Suppressor macrophage (primary cell): ENCODE data around the gene CEMP1.
"Not testable (repeated sequence)": the region's sequence is repeated elsewhere in the genome, so short reads cannot be mapped to it uniquely, and the experiment has no call there.

Experiments
- DNase-seq, 4 experiments: peaks; one replicate each; pipeline ENCODE4 v3.0.0-alpha.2; 2020 to 2022

Gene CEMP1

DNA sequence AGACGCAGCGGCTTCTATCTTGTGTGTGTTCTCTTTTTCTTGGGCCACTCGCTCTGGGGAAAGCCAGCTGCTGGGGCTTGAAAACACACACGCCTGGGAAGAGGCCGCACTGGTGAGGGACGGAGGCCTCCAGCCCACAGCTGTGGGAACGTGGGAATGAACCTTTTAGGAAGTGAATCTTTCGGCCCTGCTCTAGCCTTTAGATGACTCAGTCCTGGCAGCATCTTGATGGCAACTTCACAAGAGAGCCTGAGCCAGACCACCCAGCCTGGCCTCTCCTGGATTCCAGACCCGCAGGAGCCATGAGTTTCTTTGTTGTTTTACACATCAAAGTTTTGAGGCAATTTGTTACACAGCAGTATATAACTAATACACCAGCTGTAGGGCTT lies 4.4 kb upstream of the CEMP1 start:
- DNase-seq, result peak; percentile 93 to 97 (median 96)

DNA sequence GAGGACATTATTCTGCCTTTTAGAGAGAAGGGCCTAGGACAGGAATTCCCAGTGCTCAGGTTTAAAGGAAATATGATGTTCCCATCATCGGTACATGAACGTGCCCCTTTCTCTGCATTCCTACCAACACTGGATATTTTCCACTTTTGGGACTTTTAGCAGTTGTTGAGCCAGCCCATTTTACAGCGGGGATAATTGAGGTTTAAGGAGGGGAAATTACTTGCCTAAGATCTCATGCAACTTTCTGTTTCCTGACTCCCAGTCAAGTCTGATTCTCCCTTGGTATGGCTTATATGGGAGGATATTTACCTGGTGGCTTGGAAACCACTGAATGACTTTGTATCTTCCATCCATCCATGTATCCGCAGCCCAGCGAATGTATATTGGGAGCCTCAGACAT lies 3.1 kb upstream of the CEMP1 start:
- not testable (repeated sequence) for DNase-seq

GRCh38 chr16:2533912-2534311 lies 2.7 kb upstream of the CEMP1 start:
- no peak for DNase-seq

DNA sequence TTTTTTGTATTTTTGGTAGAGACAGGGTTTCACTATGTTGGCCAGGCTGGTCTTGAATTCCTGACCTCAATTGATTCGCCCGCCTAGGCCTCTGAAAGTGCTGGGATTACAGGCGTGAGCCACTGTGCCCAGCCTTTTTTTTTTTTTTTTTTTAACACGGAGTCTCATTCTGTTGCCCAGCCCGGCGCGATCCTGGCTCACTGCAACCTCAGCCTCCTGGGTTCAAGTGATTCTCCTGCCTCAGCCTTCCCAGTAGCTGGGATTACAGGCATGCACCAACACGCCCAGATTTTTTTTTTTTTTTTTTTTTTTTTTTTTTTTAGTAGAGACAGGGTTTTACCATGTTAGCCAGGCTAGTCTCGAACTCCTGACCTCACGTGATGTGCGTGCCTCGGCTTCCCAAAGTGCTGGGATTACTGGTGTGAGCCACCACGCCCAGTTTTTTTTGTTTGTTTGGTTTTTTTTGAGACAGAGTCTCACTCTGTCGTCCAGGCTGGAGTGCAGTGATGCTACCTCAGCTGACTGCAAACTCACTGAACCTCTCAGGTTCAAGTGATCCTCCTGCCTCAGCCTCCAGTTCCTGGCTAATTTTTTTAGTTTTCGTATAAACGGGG lies 2.0 kb upstream of the CEMP1 start:
- peak in 1 of 4 experiments; percentile 7 for DNase-seq

- DNase-seq, result peak; percentile 68 to 81 (median 77)
Measured at GRCh38 chr16:2532494-2533141, 1.4 kb upstream of the CEMP1 start.

- DNase-seq, result peak; percentile 99 to 100 (median 99)
Measured at GRCh38 chr16:2531696-2532493, 687 bp upstream of the CEMP1 start.

DNA sequence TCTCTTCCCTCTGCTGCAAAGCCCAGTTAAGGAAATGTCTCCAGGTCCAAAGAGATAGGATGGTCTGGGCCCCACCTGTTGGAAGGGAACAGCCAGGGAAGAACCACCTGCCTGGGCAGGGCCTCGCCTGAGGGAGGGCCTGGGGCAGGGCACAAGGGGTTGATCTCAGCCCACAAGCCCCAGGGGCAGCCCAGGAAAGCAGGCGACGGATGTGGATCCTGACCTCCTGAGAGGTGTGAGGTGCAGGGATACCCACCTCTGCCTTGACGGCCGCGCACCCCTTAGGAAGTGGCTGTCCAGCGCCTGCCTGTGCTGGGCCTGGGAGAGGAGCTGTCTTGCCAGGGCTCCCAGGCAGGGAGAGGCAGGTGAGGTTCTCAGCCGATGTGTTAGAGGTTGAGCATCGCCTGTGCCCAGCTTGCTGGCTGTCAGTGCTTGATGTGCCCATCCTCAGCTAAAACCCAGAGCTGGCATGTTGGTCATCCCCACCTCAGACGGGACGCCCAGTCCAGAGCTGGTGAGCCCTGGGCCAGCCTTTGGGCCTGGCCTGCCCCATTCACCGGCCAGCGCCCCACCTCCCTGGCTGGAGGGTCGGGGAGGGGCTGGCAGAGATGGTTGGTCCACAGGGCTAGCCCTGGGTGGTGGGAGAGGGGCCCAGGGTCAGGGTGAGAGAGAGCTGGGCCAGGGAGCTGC lies 434 bp downstream of the CEMP1 start:
- peak in 1 of 4 experiments; percentile 15 for DNase-seq

DNA sequence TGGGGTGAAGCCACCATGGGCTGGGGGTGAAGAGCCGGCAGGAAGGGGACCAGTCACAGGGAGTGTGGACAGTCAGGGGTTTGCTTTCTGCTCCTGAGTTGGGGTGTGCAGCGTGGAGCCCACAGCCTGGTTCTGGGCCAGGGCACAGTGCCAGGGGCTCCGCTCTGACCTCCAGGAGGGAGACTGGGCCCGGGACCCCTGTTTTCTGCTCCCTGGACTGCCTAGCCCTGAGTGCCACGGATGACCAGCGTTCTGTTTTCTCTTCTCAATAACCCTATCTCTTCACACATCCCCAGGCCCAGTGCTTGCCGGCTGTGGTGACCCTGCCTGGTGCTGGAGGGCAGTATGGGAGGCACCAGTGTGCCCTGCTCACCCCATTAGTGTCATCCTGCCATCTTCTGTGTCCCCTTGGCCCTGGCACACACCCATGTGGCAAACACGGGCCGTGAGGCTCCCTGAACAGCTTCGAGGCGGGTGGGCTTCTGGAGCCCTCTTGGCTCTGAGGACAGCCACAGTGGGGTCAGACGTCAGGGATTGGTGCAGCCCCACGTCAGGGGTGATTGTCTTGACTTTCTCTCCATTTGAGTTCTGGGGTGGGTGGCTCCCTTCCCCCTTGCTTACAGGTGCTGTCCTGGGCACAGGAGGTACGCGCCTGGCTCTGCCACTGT lies 1.1 kb downstream of the CEMP1 start:
- no peak for DNase-seq

DNA sequence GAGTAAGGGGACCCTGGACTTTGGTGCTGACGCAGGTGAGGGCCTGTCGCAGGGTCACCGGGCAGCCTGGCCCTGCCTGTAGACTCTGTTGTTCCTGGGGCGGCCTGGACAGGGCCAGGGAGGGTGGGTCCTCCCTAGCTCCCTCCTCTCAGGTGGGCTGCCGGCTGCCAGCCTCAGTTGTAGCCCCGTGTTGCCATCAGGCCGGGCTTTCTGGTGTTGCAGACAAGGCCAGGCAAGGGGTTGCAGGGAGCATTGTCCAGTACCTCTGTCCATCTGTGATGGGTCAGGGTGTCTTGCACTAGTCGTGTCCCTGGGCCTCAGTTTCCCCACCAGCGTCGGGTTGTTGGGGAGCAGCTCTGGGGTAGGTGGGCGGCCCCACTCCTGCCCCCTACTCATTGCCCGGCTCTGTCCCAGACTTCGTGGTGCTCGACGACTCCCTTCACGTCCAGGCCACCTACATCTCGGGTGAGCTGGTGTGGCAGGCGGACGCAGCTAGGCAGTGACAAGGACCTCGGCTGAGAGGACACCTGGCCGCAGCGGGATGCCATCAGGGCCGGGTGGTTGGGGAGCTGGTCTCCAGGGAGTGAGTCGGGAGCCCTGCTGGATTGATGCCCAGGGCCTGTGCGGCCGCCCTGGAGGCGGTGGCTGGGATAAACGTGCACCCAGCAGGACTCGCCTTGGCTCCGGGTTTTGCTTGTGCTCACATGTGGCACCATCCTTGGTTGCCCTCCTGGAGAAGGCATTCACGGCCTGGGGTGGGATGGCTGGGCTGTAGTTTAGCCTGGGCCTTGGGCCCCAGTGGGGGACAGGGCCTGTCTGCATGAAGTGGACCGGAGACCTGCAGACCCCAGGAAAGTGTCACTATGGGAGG lies 1.9 kb downstream of the CEMP1 start:
- no peak for DNase-seq

DNA sequence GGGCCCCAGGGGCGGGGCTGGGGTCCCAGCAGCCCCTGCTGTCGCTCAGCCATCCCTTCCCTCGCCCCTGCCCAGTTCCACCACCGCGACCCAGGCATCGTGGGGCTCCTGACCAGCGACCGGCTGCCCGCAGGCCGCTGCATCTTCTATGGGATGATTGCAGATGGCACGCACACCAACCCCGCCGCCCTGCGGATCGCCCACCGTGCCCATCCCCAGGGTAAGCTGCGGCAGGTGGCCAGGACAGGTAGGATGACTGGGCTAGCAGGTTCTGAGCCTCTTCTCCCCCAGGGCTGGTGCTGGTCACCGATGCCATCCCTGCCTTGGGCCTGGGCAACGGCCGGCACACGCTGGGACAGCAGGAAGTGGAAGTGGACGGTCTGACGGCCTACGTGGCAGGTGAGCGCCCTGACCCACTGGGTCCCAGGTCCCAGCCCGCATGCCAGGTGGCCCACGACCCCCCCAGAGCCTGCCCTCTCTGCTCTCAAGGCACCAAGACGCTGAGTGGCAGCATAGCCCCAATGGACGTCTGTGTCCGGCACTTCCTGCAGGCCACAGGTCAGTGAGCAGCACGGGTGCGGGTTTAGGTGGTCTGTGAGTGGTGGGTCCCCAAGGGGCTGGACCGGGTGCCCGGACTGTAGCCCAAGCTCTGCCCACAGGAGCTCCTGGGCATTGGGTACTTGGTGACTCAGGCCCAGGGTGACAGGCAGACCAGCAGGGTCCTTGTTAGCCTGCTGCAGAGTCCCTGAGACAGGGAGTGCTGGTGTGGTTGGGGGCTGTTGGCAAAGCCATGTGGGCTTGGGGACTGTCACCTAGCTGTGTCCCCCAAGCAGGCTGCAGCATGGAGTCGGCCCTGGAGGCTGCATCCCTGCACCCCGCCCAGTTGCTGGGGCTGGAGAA lies 2.8 kb downstream of the CEMP1 start:
- DNase-seq, result no peak

DNA sequence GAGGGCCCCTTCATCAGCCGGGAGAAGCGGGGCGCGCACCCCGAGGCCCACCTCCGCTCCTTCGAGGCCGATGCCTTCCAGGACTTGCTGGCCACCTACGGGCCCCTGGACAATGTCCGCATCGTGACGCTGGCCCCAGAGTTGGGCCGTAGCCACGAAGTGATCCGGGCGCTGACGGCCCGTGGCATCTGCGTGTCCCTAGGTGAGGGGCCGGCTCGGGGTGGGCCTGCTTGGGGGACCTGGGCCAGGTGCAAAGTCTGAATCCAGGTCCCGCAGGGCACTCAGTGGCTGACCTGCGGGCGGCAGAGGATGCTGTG lies 3.5 kb downstream of the CEMP1 start:
- no peak for DNase-seq

DNA sequence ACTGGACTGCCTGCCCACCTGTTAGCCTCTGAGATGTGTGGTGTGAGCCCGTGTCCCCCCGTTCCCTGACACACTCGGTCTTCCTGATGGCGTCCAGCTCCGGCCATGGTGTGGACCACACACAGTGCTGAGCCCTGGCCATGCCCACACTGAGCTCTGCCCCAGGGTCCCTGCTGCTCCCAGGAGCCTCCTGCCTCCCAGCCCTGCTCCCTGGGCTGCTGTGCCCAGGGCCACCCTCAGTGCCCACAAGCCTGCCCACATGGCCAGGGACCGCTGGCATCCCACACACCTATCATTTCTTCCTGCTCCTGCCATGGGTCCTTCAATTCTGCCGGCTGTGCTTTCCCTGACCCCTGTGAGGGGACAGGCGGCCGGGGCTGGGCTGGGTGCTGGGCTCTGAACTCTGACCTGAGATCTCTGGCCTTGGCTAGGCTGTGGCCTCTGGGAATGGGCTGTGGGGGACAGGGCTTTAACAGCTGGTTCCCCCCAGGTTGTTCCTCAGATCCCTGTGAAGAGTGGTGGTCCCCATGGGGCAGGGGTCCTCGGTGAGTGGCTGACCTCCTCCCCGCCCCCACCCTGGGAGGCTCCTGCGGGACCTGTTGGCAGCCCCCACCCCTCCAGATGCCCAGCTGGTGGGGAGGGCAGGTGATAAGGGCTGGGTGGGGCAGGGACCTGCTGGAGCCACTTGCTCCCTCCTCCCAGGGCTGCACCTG lies 4.0 kb downstream of the CEMP1 start:
- no peak for DNase-seq

DNA sequence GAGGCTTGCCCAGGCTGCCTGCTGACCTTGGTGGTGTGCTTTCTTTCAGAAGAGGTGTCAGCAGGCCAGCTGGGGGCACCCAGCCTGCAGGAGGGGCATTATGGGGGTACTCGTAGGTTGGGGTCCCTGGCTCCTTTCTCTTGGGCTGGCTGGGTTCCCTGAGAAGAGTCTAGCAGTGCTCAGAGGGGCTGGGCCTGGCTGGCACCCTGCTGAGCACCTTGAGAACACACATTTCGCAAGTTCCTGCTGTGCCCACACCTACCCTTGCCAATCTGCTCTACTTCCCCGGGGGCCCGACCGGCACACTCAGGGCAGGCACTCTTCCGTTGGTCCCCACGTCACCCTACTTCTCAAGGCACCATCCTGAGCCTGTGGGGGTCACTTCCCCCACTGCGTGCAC lies 5.1 kb downstream of the CEMP1 start:
- DNase-seq, result no peak

- no peak for DNase-seq
Measured at GRCh38 chr16:2524339-2524938, 6.8 kb downstream of the CEMP1 start.

DNA sequence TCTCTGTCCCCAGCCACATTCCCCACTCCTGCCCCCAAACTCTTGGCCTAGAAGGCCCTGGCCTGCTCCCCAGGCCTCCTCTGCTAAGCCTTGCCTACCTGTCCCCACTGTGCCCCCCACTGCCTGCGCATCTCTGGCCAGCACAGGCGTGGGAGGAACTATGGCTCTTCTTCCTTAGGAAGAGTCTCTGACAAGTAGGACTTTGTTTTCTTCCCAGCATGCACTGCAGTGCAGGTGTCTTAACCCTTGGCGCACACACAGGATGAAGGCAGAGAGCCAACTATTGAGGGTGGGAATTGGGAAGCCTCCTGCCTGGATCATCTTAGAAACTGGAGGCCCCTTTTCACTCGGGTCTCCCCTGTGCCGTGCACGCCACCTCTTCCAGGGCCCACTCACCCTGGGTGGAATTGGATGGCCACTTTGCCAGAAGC lies 7.4 kb downstream of the CEMP1 start:
- DNase-seq, result no peak

DNA sequence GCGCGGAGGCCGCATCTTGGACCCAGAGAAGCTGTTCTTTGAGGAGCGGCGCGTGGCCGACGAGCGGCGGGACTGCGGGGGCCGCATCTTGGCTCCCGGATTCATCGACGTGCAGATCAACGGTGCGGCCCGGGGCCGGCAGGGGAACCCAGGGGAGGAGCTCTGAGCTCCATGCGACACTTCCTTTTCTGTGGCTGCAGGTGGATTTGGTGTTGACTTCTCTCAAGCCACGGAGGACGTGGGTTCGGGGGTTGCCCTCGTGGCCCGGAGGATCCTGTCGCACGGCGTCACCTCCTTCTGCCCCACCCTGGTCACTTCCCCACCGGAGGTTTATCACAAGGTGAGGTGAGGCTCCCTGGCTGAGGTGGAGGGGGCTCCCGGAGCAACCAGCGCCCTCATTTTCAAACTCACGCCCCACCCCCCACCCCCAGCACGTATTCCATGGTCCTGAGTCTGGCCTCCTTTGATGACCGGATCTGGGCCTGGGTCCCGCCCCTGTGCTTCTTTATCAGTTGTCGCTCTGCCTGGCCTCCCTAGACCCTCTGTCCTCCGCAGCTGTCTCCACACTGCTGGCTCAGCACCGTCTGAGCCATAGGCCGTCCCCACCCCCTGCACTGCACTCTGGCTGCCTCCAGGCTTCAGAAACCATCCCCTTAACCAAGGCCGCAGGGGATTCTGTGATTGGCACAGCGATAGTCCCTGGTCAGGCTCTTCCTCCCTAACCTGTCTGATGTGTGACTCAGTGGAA lies 10.2 kb downstream of the CEMP1 start:
- peak; percentile 68 to 86 (median 74) for DNase-seq

DNA sequence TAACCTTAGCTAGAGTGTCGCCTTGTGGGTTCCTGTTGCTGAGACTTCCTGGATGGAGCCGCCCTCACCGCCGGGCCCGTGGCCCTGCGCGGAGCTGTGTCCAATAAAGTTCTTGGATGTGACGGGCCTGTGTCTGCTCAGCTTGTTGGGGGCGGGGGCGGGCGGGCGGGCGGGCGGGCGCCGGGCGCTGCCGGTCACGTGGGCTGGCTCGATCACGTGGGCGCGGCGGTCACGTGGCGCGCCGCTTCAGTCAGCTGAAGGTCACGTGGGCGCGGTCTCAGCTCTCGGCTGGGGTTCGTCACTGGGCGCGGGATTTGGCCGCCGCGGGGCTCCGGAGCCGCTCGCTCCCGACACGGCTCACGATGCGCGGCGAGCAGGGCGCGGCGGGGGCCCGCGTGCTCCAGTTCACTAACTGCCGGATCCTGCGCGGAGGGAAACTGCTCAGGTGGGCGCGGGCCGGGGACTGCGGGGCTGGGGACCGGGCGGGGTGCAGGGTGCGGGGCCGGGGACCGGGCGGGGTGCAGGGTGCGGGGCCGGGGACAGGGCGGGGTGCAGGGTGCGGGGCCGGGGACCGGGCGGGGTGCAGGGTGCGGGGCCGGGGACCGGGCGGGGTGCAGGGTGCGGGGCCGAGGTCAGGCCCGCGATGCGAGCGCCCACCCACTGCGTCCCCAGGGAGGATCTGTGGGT lies 11.0 kb downstream of the CEMP1 start, which contains the start of gene AMDHD2:
AMDHD2 (plus strand) TSS at position 275 of the 687 bp plus-strand sequence; CDS start at position 363, 88 bp downstream.
- peak; percentile 96 to 99 (median 97) for DNase-seq

DNA sequence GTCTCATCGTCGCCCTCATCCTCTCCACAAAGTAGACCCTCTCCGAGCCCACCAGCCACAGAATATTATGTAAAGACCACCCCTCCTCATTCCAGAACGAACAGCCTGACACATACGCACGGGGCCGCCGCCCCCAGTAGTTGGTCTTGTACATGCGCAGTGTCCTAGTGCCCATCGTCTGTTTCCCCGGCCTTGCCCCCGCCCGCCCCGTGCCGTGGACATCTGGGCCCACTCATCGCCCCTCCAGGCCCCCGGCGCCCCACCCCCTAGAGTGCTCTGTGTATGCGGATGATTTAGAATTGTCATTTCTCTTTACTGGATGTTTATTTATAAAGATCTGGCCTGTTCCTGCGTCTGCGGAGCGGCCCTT lies 11.5 kb downstream of the CEMP1 start:
- DNase-seq, result no peak
